HEK293T (cell line): ENCODE measurements around the gene EPN1.
A peak's percentile ranks its signal among the peaks of the same experiment; 100 is the strongest.

Source experiments
- CTCF ChIA-PET: fragments of 350-600 bp; formaldehyde crosslinking; extraction: SDS; loops from one replicate; lab custom pipeline; 2021; ENCODE audit warnings: antibody characterized with exemption, inconsistent platforms; lab: Yijun Ruan, JAX
- POLR2A ChIA-PET: fragments of 350-600 bp; formaldehyde crosslinking; extraction: SDS; loops from one replicate; lab custom pipeline; 2020; ENCODE audit warnings: antibody characterized with exemption, inconsistent platforms; lab: Yijun Ruan, JAX
- DNase-seq: peaks from one replicate; pipeline ENCODE4 v3.0.0; 2012; ENCODE audit warnings: mixed read lengths; ENCODE audit errors: extremely low spot score
- ARNT ChIP-seq: fragments of 450-650 bp; IDR thresholded peaks from 2 replicates; pipeline ENCODE4 v1.6.1; 2017; ENCODE audit warnings: mild to moderate bottlenecking
- BHLHE40 ChIP-seq: fragments of 450-650 bp; IDR thresholded peaks from 2 replicates; pipeline ENCODE4 v1.6.1; 2016; ENCODE audit warnings: mild to moderate bottlenecking, moderate library complexity, borderline replicate concordance
- CTBP1 ChIP-seq: fragments of 450-650 bp; IDR thresholded peaks from 2 replicates; pipeline ENCODE4 v1.6.1; 2016; ENCODE audit warnings: borderline replicate concordance
- ELF4 ChIP-seq: fragments of 450-650 bp; IDR thresholded peaks from 2 replicates; pipeline ENCODE4 v1.6.1; 2017; ENCODE audit warnings: antibody characterized with exemption
- FOXA1 ChIP-seq: fragments of 450-650 bp; IDR thresholded peaks from 2 replicates; pipeline ENCODE4 v1.6.1; 2016; ENCODE audit warnings: mild to moderate bottlenecking
- FOXK2 ChIP-seq: fragments of 450-650 bp; IDR thresholded peaks from 2 replicates; pipeline ENCODE4 v1.6.1; 2016; ENCODE audit warnings: mild to moderate bottlenecking
- FOXM1 ChIP-seq: fragments of 450-650 bp; IDR thresholded peaks from 2 replicates; pipeline ENCODE4 v1.6.1; 2017; ENCODE audit warnings: mild to moderate bottlenecking, borderline replicate concordance
- HDGF ChIP-seq: fragments of 450-650 bp; IDR thresholded peaks from 2 replicates; pipeline ENCODE4 v1.6.1; 2017; ENCODE audit warnings: antibody characterized with exemption, borderline replicate concordance
- L3MBTL2 ChIP-seq: fragments of 450-650 bp; conservative IDR thresholded peaks from 2 replicates; pipeline ENCODE4 v1.6.1; 2016; ENCODE audit warnings: mild to moderate bottlenecking
- LEF1 ChIP-seq: fragments of 450-650 bp; IDR thresholded peaks from 2 replicates; pipeline ENCODE4 v1.6.1; 2017; ENCODE audit warnings: mild to moderate bottlenecking, borderline replicate concordance
- NFRKB ChIP-seq: fragments of 450-650 bp; IDR thresholded peaks from 2 replicates; pipeline ENCODE4 v1.6.1; 2016; ENCODE audit warnings: mild to moderate bottlenecking, moderate library complexity
- PKNOX1 ChIP-seq: fragments of 450-650 bp; IDR thresholded peaks from 2 replicates; pipeline ENCODE4 v1.6.1; 2016
- SP1 ChIP-seq: fragments of 450-650 bp; IDR thresholded peaks from 2 replicates; pipeline ENCODE4 v1.6.1; 2017
- SUZ12 ChIP-seq: fragments of 450-650 bp; IDR thresholded peaks from 2 replicates; pipeline ENCODE4 v1.6.1; 2016; ENCODE audit warnings: mild to moderate bottlenecking
- TARDBP ChIP-seq: fragments of 450-650 bp; IDR thresholded peaks from 2 replicates; pipeline ENCODE4 v1.6.1; 2016
- ZNF384 ChIP-seq: fragments of 450-650 bp; IDR thresholded peaks from 2 replicates; pipeline ENCODE4 v1.6.1; 2016

Gene EPN1

GRCh38 chr19:55672418-55672817 lies 2.6 kb upstream of the EPN1 start:
- DNase-seq, result no peak
- POLR2A ChIA-PET, result no interaction called here
- CTCF ChIA-PET, result interaction anchor here (0.6 to 2.0 kb wide), 3 partner anchors 18 to 66 kb away, joined by 4 to 10 read pairs (median 5); partner anchors contain the start of gene U2AF2
- TF ChIP-seq HDGF (no peak), SP1 (no peak)

- DNase-seq, result no peak
- ChIA-PET CTCF (no interaction called here), POLR2A (interaction anchor here (0.7 to 1.1 kb wide), 2 partner anchors 19 to 21 kb away, joined by 3 to 7 read pairs; partner anchors contain the start of gene U2AF2)
Observed at GRCh38 chr19:55673465-55673864, 1.6 kb upstream of the EPN1 start.

DNA sequence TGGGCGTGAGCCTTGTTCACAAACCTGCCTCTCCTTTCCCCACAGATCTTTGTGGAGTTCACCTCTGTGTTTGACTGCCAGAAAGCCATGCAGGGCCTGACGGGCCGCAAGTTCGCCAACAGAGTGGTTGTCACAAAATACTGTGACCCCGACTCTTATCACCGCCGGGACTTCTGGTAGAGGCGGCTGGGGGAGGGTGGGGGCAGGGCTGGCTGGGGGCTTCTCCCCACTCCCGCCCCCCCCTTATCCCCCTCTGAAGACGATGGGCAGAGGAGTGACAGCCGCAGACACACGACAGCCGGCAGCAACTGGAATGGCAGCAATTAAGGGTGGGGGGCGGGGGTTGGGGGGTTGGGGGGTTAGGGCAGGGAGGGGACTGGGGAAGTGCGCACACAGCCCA lies 1.1 kb upstream of the EPN1 start:
- ChIA-PET CTCF (no interaction called here), POLR2A (interaction anchor here (0.7 to 1.1 kb wide), 3 partner anchors 18 to 21 kb away, joined by 3 to 7 read pairs (median 4); partner anchors contain the start of gene U2AF2)
- TF ChIP-seq HDGF (no peak), PKNOX1 (no peak), FOXM1 (no peak), BHLHE40 (no peak), FOXK2 (no peak), LEF1 (no peak), NFRKB (no peak), SUZ12 (no peak), L3MBTL2 (no peak), ELF4 (no peak), TARDBP (no peak), ARNT (no peak), SP1 (no peak), CTBP1 (no peak), FOXA1 (no peak), ZNF384 (no peak)
- DNase-seq, result no peak

More at GRCh38 chr19:55673465-55673864, 1.6 kb upstream of the EPN1 start:
- TF ChIP-seq L3MBTL2 (peak; percentile 40; the same call in 1 of the 2 replicates), LEF1 (no peak)

DNA sequence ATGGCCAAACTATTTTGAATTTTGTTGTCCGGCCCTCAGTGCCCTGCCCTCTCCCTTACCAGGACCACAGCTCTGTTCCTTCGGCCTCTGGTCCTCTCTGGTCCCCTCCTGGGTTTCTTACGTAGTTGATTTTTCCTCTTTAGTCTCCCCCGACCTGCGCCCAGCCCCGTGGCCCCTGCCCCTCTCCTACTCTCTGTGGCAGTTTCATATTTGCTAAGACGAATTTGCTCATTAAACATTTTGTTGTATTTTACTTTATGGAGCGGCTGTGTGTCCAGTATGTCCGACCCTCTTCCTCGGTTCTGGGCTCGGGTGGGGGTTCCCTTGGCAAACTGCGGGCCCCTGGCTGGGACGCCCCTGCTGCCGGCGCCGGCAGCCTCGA lies 576 bp upstream of the EPN1 start:
- POLR2A ChIA-PET, result interaction anchor here (0.7 kb wide), 1 partner anchor 18 kb away, joined by 4 read pairs; no protein-coding TSS in a partner anchor

DNA sequence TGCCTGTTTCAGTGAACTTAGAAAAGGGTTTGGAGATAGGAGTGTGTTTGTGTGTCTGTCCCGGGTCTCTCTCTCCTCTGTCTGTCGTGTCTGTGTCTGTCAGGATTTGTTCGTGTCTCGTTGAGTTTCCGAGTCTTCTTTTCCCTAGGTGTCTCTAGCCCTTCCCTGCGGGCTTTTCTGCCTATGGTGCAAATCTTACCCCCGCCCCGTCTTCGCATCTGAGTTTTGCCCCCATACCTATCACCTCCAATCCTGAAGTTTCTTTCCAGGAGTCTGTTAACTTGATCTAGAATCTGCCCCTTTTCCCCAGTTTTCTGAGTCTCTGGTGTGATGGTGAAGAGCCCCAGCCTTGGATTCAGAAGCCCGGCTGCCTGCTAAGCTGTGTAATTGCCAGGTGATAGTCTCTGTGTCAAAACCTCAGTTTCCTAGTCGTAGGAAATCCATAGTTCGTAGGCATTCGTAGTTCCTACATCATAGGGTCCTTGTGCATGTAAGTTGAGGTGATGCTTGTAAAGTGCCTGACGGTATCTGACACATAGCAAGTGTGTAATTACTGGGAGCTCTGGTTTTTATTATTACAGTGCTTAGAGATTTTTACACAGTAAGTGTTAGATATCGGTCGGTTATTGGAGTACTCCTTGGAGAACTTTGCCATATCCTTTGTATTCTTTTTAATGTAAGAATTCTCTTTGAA lies 782 bp downstream of the EPN1 start:
- POLR2A ChIA-PET, result no interaction called here
- CTCF ChIA-PET, result no interaction called here
- no peak for DNase-seq

More for the DNA sequence above, 576 bp upstream of the EPN1 start:
- CTCF ChIA-PET, result no interaction called here
- no peak for DNase-seq
- TF ChIP-seq FOXA1 (no peak), HDGF (no peak), ZNF384 (no peak), TARDBP (no peak), FOXM1 (no peak), NFRKB (no peak), SP1 (no peak), FOXK2 (no peak), CTBP1 (no peak)

DNA sequence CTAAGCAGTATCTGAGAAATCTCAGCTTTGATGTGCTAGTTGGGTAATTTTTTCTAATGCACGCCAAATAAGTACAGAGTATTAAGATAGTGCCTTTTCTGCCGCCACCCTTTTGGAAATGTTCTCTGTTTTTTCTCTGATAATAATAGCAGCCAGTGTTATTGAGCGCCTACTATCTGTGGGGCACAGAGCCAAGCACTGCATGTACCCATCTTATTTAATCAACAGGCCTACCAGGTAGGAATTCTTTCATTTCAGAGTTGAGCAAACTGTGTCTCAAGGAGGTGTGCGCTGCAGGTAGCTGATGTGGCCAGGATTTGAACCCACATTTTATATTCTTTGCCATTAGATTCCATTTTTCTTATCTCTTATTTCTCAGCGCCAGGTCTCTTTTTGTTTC lies 1.4 kb downstream of the EPN1 start:
- ChIA-PET POLR2A (no interaction called here), CTCF (no interaction called here)
- no peak for TF ChIP-seq LEF1
- TF ChIP-seq ELF4, result no peak
- no peak for TF ChIP-seq HDGF
- no peak for TF ChIP-seq CTBP1
- TF ChIP-seq L3MBTL2, result no peak
- TF ChIP-seq ZNF384, result no peak
- DNase-seq, result no peak

More for the DNA sequence above, 782 bp downstream of the EPN1 start:
- TF ChIP-seq L3MBTL2, result no peak
- no peak for TF ChIP-seq HDGF
- TF ChIP-seq FOXK2, result no peak
- TF ChIP-seq SP1, result no peak
- no peak for TF ChIP-seq NFRKB
- no peak for TF ChIP-seq LEF1
- no peak for TF ChIP-seq CTBP1
- no peak for TF ChIP-seq ELF4
- no peak for TF ChIP-seq ARNT
- TF ChIP-seq FOXA1, result no peak
- no peak for TF ChIP-seq BHLHE40
- no peak for TF ChIP-seq PKNOX1

DNA sequence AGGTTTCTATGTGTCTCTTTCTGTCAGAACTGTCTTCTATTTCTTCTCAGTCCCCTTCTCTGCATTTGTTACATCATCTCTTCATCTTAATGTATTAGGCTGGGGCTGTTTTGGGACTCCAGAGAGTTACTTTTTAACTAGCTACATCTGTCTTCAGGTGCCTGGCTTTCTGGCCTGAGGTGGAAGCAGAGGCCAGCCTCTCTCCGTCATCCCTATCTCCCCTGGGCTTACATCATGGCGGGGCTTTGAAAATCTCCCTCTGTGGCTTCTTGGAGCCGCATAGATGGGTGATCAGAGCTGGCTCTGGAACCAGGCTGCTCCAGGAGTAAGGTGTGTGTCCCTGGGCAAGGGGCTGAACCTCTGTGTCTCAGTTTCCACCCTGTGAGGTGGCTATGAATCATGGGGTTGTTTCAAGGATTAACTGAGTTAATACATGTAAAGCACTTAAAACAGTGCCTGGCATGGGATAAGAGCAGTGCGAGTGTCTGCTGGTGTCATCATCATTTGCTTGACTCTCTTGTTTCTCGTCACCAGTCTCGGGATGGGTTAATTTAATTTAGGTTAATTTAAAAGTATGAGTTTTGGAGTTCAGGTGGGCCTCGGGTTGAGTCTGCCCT lies 2.0 kb downstream of the EPN1 start:
- DNase-seq, result no peak
- ChIA-PET POLR2A (no interaction called here), CTCF (no interaction called here)
- TF ChIP-seq FOXA1, result no peak
- no peak for TF ChIP-seq L3MBTL2
- TF ChIP-seq TARDBP, result no peak
- TF ChIP-seq NFRKB, result no peak
- TF ChIP-seq HDGF, result no peak
